ENCODE data around the gene VCX. TPM values are rescaled to one million over a fixed set of nuclear protein-coding genes. Genes with fewer than 3 reads are reported as not detected.

Gene VCX
- polyA plus RNA-seq, 3 donors, result not detected

DNA sequence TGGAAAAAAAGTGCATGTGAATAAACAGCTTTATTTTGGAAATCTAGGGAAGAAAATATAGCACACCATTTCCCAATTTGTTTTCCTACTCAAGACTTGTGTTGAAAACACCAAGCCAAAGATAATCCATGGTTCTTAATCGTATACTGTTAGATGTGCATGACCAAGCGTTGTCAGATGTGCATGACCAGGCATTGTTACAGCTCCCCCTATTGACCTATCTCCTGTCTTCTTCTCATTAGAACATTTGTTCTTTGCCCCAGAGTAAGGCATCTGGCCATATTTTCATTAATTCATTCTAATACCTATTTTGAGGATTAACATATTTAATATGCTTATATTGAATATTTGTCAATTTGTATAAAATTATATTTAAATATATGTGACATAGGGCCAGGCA is 14.4 kb upstream of the VCX start:
- Mint-ChIP-seq H3K27me3 (ENCODE audit: low read depth in 3 of 3) (no peaks in the 10 kb centered on the region), H3K36me3 (no peaks in the 10 kb centered on the region), H3K4me3 (no peak overlapping the region), H3K4me1 (no peaks in the 10 kb centered on the region), H3K9me3 (peaks cover 0 to 5% (median 0%) of the 10 kb centered on the region in 7 donors), H3K27ac (no peak overlapping the region)
- no peaks in the 10 kb centered on the region for H3K9me3 ChIP-seq (replicated peaks in 1 of 2; ENCODE audit: control insufficient read depth in 1 of 2, insufficient read depth in 1 of 2, low read length in 2 of 2)
- no peaks in the 10 kb centered on the region for H4K20me1 ChIP-seq (ENCODE audit: insufficient read depth, low read length)
- no peak overlapping the region for H2AFZ ChIP-seq (ENCODE audit: insufficient read depth, low read depth, low read length, poor library complexity, severe bottlenecking)
- no peak overlapping the region for H3K9ac ChIP-seq (ENCODE audit: insufficient read depth, low read length, poor library complexity, severe bottlenecking)
- H3K27ac ChIP-seq (ENCODE audit: low read depth in 1 of 2, low read length in 2 of 2), result no peak overlapping the region
- H3K4me2 ChIP-seq (replicated peaks; ENCODE audit: extremely low read depth, low read length, poor library complexity, severe bottlenecking), result no peak overlapping the region
- no peaks in the 10 kb centered on the region for H3K79me2 ChIP-seq (ENCODE audit: insufficient read depth, low read length)
- no CpG with 5 or more reads among the region's 2 CpGs for WGBS (ENCODE audit: insufficient coverage)
- intact Hi-C loops (cut with micrococcal nuclease), result no loop called here
- DNase-seq, result no peak
- TF ChIP-seq CTCF (IDR thresholded peaks at IDR 0.05), result no peak
- H3K4me1 ChIP-seq (ENCODE audit: control insufficient read depth in 1 of 2, insufficient read depth in 2 of 2, low read length in 2 of 2), result no peaks in the 10 kb centered on the region
- no peaks in the 10 kb centered on the region for H3K36me3 ChIP-seq (replicated peaks in 1 of 2; ENCODE audit: control insufficient read depth in 1 of 2, insufficient read depth in 2 of 2, low read length in 2 of 2)
- no peaks in the 10 kb centered on the region for H3K27me3 ChIP-seq (ENCODE audit: control insufficient read depth in 2 of 2, insufficient read depth in 2 of 2, low read length in 2 of 2)
- H3K4me3 ChIP-seq (replicated peaks in 1 of 3; ENCODE audit: low read depth in 2 of 3, low read length in 3 of 3), result no peak overlapping the region

DNA sequence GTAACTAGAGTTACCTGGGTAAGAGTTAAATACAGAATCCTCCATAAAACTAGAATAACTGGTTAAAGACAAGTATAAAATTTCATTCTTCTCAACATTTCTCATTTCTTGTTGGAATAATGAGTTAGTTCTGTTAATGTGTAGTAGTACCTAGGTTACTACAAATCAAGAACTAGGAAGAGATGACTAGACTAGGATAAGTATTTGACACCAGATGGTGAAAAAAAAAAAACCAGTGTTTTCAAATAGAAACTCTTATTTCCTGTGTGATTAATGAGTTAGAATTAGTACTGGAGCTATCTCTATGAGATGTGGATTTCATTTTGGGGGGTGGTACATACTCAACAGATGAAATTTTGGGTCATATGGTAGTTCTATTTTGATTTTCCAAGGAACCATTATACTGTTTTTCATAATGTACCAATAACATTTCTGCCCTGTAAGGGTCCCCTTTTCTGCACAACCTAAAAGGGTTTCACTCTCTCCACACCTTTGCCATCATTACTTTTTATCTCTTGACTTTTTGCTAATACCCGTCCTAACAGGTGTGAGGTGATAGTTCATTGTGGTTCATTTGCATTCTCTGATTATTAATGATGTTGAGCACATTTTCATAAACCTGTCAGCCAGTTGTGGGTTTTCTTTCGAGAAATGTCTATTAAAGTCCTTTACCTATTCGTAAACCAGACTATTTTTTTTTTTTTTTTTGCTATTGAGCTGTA is 1.7 kb upstream of the VCX start:
- no peaks in the 10 kb centered on the region for H3K27me3 ChIP-seq (ENCODE audit: control insufficient read depth in 2 of 2, insufficient read depth in 2 of 2, low read length in 2 of 2)
- H3K79me2 ChIP-seq (ENCODE audit: insufficient read depth, low read length), result no peaks in the 10 kb centered on the region
- H3K27ac ChIP-seq (ENCODE audit: low read depth in 1 of 2, low read length in 2 of 2), result no peak overlapping the region
- no peak for TF ChIP-seq CTCF (IDR thresholded peaks at IDR 0.05)
- WGBS (ENCODE audit: insufficient coverage), result no CpG with 5 or more reads among the region's 3 CpGs
- no peak overlapping the region for H3K4me2 ChIP-seq (replicated peaks; ENCODE audit: extremely low read depth, low read length, poor library complexity, severe bottlenecking)
- Mint-ChIP-seq H3K27me3 (ENCODE audit: low read depth in 3 of 3) (no peaks in the 10 kb centered on the region), H3K4me1 (no peaks in the 10 kb centered on the region), H3K4me3 (no peak overlapping the region), H3K9me3 (peaks cover 0 to 9% (median 2%) of the 10 kb centered on the region in 7 donors), H3K36me3 (no peaks in the 10 kb centered on the region), H3K27ac (no peak overlapping the region)
- H2AFZ ChIP-seq (ENCODE audit: insufficient read depth, low read depth, low read length, poor library complexity, severe bottlenecking), result no peak overlapping the region
- no peaks in the 10 kb centered on the region for H3K4me1 ChIP-seq (ENCODE audit: control insufficient read depth in 1 of 2, insufficient read depth in 2 of 2, low read length in 2 of 2)
- H3K9ac ChIP-seq (ENCODE audit: insufficient read depth, low read length, poor library complexity, severe bottlenecking), result no peak overlapping the region
- no peak for DNase-seq
- H3K36me3 ChIP-seq (replicated peaks in 1 of 2; ENCODE audit: control insufficient read depth in 1 of 2, insufficient read depth in 2 of 2, low read length in 2 of 2), result no peaks in the 10 kb centered on the region
- no peaks in the 10 kb centered on the region for H3K9me3 ChIP-seq (replicated peaks in 1 of 2; ENCODE audit: control insufficient read depth in 1 of 2, insufficient read depth in 1 of 2, low read length in 2 of 2)
- intact Hi-C loops (cut with micrococcal nuclease), result no loop called here
- H4K20me1 ChIP-seq (ENCODE audit: insufficient read depth, low read length), result no peaks in the 10 kb centered on the region
- H3K4me3 ChIP-seq (replicated peaks in 1 of 3; ENCODE audit: low read depth in 2 of 3, low read length in 3 of 3), result no peak overlapping the region

All from CD14-positive monocyte (primary cell).